HG03196 (cell line): ENCODE data around the gene GTF3C5.
"Not testable (repeated sequence)": the region's sequence is repeated elsewhere in the genome, so short reads cannot be mapped to it uniquely, and the experiment has no call there.

ENCODE experiments used
- ATAC-seq: cut with Tn5 transposase; IDR thresholded peaks from one replicate; pipeline ENCODE4 v1.9.1; 2021; ENCODE audit not compliant: unreplicated experiment

The GTF3C5 gene, protein sequence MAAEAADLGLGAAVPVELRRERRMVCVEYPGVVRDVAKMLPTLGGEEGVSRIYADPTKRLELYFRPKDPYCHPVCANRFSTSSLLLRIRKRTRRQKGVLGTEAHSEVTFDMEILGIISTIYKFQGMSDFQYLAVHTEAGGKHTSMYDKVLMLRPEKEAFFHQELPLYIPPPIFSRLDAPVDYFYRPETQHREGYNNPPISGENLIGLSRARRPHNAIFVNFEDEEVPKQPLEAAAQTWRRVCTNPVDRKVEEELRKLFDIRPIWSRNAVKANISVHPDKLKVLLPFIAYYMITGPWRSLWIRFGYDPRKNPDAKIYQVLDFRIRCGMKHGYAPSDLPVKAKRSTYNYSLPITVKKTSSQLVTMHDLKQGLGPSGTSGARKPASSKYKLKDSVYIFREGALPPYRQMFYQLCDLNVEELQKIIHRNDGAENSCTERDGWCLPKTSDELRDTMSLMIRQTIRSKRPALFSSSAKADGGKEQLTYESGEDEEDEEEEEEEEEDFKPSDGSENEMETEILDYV

DNA sequence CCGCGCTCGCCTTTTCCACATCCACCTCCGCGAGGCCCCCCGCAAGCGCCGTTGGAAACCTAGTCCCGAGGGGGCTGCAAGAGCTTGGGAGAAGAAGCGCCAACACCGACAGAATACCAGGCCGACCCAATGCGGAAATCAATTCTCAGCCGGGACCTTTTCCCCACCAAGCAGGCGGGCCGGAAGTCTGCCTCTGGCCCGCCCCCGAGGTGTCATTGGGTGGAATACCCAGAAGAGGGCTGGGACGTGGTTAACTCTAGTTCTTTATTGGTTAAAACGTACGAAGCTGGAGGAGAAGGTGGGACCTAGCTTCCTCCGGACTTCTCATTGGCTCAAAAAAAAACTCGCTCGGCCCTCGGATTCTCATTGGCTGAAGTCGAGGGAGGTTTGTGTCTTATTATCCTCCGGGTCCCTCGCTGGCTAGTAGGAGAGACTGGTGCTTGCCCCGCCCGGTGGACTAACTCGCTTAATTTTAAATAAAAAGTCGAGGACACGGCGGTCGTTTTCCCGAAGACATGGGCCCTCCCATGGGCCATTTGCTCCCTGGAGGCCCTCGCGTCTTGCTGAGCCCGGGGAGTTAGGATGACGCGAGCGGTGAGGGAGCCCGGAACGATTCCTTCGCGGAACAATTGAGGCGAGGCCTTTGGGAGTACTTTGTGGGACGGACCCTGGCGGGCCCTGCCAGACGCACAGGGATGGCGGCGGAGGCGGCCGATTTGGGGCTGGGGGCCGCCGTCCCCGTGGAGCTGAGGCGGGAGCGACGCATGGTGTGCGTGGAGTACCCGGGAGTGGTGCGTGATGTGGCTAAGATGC is at the start of gene GTF3C5:
Gene GTF3C5, plus strand, starts transcription at position 681 of the 813 bp plus-strand sequence. Its CDS starts 15 bp downstream, at position 696.
- peak; percentile 92 for ATAC-seq

DNA sequence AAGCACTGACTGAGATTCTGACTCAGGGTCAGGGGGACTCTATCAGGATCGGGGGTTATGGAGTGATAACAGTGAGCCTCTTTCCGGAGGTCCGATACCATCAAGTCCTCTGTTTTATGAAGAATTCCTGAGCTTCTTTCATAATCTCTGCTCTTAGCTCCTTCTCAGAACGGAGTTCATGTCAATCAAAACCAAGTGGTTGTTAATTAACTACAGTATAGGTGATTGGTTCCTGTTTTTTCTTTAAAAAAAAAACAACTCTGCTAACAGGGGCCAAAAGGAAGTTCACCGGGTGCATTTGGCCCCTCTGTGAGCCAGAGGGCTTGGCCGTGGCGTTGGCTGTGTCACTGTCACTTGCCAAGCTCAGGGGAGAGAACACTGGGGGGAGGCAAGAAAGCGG is 48.3 kb upstream of the GTF3C5 start:
- no peak for ATAC-seq

DNA sequence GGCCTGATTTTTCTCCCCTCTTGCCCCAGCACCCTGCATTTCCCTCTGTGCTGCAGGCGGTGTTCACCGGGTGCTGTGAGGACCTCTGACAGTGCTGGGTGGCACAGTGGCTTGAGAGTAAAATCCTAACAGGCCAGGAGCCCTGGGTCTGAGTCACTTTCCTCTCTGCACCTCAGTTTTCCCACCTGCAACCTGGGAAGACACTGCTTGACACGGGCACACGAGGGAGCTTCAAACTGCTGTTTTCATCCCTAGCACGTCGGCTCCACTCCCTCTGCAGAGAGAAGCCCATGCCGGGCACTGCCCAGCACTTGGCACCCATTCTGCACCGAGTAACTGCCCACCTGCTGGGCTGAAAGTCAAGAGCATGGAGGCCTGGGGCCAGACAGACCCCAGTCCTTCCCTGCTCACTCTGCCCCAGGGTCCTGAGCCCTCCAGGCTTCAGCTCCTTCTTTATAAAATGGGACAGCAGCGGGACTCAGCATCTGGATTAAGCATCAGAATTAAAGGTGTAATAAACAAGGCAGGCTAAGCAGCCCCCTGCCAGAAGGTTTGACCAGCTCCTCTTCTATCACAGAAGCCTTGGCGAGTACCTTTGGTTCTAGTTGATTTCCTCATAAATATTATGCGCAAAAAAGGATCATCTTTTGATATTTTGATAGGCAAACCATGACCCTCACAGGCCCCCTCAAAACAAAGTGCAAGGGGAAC is 47.2 kb upstream of the GTF3C5 start:
- ATAC-seq, result no peak

DNA sequence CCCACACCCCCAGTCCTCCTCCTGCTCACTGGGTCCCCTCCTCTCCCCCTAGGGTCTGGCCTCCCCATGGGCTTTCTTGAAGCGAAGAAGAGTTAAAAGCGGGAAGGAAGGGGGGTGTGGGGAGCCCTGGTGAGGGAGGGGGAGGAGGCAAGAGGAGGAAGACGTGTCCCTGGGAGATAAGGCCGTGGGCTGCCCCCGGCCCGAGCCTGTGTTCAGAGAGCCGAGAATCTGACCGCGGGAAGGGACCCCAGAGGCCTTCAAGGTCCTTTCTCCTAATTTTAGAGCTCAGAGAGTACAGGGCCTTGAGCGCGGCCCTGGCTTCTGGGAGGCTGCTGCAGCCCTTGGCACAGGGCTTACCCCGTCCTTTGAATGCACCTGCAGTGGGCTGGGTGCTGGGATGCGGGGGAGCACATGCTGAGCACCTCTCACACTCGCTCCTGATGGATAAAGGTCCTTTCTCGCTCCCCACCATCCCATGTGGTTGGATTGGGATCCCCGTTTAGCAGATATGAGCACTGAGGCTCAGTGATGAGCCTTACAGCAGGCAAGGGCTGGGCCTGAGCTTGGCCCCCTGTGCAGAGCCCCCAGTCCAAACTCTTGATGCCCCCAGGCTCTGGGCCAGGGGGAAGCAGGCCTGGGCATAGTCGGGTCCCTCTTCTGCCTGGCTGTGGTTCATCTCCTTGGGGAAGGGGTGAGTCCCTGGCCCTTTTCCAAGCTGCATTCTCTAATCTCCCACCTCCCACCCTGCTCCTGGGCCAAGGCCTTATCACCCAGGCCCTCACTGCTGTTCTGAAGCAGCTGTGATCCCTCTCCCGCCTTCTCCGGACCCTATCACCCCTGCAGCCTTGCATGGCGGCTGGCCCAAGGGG is 46.4 kb upstream of the GTF3C5 start:
- ATAC-seq, result no peak

DNA sequence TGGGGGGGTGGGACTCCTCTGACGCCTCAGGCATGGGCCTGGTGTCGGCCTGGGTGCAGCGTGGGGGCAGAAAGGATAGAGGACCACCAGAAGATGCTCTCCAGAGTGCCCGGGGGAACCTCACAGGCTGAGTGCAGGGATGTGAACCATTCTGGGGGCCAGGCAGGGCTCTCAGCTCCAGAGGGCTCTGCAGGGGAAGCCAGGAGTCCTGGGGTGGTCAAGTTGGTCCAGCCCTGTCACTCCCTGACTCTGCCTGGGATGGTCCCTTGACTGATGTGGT is 45.8 kb upstream of the GTF3C5 start:
- ATAC-seq, result no peak

DNA sequence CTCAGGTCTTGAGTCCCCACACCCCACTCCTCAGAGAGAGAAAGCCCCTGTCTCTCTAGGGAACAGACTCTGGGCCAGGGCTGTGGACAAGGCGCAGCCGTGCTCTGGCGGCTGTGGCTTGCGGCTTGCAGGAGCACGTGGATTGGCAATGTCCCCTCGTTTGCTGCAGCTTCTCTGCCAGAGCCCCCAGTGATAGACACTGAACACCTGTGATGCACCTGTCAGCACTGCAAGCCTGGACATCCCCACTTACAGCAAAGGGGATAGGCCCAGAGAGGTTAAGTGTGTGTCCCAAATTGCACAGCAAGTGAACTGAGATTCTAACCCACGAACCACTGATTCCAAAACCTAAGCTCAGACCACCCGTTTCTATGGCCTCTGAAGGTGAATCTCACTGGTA is 45.3 kb upstream of the GTF3C5 start:
- ATAC-seq, result no peak

DNA sequence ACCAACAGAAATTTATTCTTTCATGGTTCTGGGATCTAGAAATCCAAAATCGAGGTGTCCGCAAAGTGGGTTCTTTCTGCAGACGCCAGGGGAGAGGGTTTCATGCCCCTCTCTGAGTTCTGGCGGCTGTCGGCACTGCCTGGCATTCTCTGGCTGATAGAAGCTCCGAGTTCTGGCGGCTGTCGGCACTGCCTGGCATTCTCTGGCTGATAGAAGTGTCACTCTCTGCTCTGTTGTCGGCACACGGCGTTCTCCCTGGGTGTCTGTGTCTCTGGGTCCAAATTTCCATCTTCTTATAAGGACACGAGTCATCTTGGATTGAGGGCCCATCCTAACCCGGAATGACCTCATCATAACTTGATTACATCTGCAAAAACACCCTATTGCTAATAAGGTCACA is 44.7 kb upstream of the GTF3C5 start:
- no peak for ATAC-seq

DNA sequence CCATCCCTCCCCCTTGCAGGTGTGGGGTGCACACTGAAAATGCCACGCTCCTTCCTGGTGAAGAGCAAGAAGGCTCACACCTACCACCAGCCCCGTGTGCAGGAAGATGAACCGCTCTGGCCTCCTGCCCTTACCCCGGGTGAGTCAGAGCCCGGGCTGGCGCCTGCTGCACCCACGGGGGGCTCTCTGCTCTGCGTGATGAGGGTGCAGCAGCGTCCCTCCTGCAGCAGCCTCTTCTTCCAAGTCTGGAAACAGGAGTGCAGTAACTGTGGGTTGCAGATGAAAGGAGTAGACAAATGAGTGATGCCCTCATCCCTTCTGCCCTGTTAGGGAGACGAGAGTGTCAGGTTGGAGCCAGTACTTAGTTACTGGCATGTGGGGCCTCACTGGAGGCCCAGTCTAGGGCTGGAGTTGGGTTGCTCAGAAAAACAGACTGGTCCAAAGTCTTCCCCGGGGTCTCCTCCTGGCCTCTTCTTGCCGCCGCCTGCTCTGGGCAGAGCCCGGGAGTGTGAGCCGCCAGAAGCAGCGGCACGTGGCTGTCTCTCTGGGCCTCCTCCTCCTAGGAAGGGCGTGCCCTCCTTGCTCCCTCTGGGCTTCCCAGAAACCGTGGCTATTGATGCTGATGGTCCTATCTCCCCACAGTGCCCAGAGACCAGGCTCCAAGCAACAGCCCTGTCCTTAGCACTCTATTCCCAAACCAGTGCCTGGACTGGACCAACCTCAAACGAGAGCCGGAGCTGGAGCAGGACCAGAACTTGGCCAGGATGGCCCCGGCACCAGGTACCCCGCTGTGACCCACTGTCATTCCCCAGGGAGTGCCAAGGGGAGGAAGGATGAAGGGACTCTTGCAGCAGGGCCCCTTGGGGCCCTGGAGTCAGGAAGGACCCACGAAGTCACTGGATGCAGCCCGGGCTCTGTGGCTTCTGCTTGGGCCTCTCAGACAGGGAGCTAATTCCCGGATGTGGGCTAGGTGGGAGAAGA is 43.9 kb upstream of the GTF3C5 start:
- no peak for ATAC-seq

DNA sequence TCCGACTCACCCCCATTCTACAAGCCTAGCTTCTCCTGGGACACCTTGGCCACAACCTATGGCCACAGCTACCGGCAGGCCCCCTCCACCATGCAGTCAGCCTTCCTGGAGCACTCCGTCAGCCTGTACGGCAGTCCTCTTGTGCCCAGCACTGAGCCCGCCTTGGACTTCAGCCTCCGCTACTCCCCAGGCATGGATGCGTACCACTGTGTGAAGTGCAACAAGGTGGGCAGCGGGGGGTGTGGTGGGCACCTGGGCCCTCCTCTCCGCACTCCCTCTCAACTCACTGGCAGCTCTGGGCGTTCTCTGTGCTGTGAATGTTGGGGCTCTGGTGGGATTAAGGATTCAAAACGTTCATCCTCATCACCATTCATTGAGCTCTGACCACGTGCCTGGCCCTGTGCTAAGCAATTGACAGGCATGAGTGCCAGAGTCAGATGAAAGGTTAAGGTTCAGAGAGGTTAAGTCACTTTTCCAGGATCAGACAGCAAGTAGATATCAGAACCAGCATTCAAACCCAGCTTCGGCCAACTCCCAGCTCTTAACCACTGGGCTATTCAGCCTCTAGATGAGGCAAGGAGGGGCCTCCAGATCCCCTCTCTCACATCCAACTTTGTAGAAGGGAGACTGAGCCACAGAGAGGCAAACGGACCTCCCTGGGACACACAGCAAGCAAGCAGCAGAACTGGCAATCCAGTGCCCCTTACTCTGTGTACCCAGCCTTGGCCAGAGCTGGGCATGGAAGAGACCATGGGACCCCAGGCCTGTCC is 42.4 kb upstream of the GTF3C5 start:
- no peak for ATAC-seq

DNA sequence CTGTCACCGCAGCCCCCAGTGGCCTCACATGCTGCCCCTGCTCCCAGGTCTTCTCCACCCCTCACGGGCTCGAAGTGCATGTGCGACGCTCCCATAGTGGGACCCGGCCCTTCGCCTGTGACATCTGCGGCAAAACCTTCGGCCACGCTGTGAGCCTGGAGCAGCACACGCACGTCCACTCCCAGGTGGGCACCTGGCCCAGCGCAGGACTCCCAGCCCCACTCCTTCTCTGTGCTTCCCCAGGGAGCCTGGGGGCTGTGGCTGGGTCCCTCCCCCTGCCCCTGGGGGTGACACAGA is 41.8 kb upstream of the GTF3C5 start:
- no peak for ATAC-seq

DNA sequence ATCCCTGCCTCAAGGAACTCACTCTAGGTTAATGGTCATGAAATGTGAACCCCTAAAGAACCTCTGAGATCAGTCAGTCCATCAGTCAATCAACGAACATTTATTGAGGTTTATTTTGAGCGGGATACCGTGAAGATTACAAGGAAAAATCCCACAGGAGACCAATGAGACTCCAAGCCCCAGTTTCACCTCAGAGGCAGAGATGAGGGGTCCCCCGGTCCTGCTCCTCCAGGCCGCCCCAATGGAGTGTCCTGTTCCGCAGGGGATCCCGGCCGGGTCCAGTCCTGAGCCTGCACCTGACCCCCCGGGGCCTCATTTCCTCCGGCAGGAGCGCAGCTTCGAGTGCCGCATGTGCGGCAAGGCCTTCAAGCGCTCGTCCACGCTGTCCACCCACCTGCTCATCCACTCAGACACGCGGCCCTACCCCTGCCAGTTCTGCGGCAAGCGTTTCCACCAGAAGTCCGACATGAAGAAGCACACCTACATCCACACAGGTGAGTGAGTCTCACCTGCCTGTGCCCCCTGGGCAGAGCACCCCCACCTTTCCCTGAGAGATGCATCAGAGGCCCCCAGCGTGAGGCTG is 41.3 kb upstream of the GTF3C5 start:
- no peak for ATAC-seq

DNA sequence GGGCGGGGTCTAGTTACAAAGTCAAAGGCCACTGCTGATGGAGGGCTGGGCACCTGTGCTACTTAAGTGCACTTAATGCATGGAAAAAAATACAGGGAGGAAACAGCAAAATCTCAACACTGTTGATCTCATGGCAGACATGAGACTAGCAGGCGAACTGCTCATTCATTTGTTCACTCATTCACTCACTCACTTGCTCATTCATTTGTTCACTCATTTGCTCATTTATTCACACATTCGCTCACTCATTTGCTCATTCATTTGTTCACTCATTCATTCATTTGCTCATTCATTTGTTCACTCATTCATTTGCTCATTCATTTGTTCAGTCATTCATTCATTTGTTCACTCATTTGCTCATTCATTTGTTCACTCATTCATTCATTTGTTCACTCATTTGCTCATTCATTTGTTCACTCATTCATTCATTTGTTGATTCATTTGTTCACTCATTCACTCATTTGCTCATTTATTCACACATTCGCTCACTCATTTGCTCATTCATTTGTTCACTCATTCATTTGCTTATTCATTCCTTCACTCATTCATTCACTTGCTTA is 40.7 kb upstream of the GTF3C5 start:
- ATAC-seq, result not testable (repeated sequence)

DNA sequence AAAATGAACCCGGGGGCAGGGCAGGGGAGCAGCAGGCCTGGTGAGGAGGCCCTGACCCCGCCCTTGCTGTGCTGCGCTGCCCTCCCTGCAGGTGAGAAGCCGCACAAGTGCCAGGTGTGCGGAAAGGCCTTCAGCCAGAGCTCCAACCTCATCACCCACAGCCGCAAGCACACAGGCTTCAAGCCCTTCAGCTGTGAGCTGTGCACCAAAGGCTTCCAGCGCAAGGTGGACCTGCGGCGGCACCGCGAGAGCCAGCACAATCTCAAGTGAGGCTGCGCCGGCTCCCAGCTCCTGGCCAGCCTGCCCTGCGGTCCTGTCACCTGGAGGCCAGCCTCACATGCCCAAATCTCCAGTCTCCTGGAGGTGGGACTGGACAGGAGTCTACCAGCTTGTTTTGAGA is 40.0 kb upstream of the GTF3C5 start:
- ATAC-seq, result no peak

DNA sequence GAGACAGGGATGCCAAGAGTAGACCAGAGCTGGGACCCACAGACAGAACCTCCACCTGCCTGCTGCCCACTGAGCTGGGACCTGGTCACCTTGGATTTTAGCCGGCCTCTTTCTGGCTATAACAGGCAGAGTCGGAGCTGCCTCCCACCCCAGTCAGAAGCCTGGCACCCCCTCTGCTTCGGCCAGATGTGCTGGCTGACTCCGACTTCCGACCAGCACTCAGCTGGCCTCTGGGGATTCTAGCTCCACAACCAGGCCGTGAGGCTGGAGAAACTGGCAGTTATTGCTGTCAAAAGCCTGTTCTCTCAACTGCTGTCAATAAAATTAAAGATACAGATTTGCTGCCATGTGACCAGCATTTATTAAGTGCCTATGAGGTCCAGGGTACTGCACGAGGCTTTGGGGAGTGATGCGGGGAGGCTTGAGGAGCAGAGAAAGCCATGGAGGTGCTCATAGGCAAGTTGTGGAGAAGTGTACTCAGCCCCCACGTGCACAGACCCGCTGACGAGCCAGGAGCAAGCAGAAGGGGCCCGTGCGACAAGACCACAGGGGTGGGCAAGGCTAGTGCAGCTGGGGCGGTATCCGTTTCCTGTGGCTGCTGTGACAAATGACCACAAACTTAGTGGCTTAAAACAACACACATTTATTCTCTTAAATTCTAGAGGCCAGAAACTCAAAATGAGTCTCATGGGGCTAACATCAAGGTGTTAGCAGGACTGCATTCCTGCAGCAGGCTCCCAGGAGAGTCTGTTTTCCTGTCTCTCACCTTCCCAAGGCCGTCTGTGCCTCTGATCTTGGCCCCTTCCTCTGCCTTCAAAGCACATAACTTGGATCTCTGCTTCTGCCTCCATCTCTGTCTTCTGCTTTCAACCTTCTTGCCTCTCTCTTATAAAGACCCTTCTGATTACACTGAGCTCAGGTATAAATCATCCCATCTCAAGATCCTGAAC is 39.2 kb upstream of the GTF3C5 start:
- no peak for ATAC-seq

DNA sequence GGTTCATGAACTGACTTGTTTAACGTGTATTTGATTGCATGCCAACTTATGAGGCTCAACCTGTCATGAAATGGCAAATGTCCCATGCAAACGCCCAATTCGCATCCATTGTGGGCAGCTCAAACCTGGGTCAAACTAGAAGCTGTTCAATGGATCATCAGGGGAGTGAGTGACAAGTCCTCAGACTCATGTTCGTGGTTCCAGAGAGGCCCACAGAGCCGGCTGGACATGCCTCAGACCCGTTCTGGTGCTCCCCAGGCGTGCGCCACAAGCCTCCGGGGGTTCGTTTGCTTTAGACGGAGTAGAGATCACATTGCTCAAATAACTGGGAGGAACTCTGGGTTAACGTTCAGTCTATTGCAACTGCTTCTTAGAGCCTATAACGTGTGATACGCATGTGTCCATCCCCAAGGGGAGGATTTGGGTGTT is 37.3 kb upstream of the GTF3C5 start:
- no peak for ATAC-seq

DNA sequence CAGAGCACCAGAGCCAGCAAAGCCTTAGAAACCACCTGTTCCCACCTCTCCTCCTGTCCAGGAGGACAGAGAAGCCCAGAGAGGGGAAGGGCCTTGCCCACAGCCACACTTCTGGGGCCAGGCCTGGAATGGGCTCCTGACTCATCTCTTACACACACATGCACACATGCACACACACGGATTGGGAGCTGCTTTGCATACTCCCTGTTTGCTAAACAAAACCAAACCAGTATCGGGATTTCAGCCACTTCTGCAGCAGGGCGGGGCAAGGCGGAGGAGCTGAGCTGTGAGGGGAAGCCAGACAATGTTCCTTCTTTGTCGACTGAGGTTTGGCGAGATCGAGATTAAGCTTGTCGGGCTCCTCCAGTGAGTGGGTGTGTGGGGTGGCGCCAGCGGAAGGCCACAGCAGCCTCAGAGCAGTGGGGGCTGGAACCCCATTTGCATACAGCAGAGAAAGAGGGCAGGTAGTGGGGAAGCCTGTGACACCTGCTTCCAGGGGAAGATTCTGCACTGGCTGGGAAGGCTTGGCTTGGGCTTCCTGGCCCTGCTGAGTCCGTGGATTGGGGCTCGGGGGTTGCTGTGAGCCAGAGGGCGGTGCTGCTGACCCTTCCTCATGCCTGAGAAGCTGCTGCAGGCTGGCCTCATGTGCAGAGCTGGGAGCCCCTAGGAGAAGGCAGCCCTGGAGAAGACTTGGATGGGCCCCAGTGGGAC is 36.2 kb upstream of the GTF3C5 start:
- no peak for ATAC-seq

DNA sequence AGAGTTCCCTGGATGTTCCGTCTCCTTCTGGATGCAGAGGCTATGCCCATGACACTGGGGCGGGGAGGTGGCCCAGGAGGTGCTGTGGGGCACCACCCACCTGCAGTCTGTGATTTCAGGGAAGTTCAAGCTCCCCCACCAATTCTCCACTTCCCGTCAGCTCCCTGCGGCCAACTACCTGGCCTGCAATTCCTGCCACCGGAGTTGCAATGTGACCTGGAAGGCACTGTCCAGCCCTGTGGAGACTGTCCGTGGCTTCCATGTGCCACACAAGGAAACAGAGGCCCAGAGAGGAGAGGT is 35.7 kb upstream of the GTF3C5 start:
- ATAC-seq, result no peak
